ENCODE measurements around the gene RNF44.

- no peak for TF ChIP-seq EZH2phosphoT487 (IDR thresholded peaks at IDR 0.05; ENCODE audit: borderline replicate concordance, low read length)
- TF ChIP-seq EZH2 (IDR thresholded peaks at IDR 0.05; ENCODE audit: low read length, unreplicated experiment): no peak
- TF ChIP-seq CTCF (conservative IDR thresholded peaks at IDR 0.05; ENCODE audit: low read depth, low read length): no peak
These were observed 28.6 kb downstream of the RNF44 start for GRCh38 chr5:176508603-176509002.

Measured in PC-3 (cell line).